Skeletal muscle tissue (tissue), 4 donors: ENCODE data around the gene INPP5A. TPM values are rescaled to one million over a fixed set of nuclear protein-coding genes. Genes with fewer than 3 reads are reported as not detected.

Experiments used
- H3K27ac ChIP-seq: one replicate; pipeline ENCODE4 v1.7.0; 2013; ENCODE audit warnings: mild to moderate bottlenecking, low read depth, low read length, inconsistent platforms
- H3K27me3 ChIP-seq, 3 donors: one replicate each; pipeline ENCODE4 v1.7.0; 2013; ENCODE audit warnings: low read length in 3 of 3; ENCODE audit not compliant: control insufficient read depth in 3 of 3, insufficient read depth in 3 of 3
- H3K36me3 ChIP-seq, 3 donors: one replicate each; pipeline ENCODE4 v1.7.0; 2013; ENCODE audit warnings: low read length in 3 of 3; ENCODE audit not compliant: control insufficient read depth in 3 of 3, insufficient read depth in 3 of 3
- H3K4me1 ChIP-seq, 3 donors: one replicate each; pipeline ENCODE4 v1.7.0; 2013; ENCODE audit warnings: low read length in 3 of 3, mild to moderate bottlenecking in 3 of 3; ENCODE audit not compliant: control insufficient read depth in 3 of 3, insufficient read depth in 3 of 3
- H3K4me3 ChIP-seq, 3 donors: one replicate each; pipeline ENCODE4 v1.7.0; 2013; ENCODE audit warnings: low read length in 3 of 3
- H3K9ac ChIP-seq, 3 donors: one replicate each; pipeline ENCODE4 v1.7.0; 2013; ENCODE audit warnings: low read length in 3 of 3, mild to moderate bottlenecking in 3 of 3, moderate library complexity in 2 of 3, low read depth in 1 of 3
- H3K9me3 ChIP-seq, 3 donors: one replicate each; pipeline ENCODE4 v1.7.0; 2013; ENCODE audit warnings: low read length in 3 of 3; ENCODE audit not compliant: control insufficient read depth in 3 of 3
- total RNA-seq: library from RNA; depleted of rRNA; stranded (reverse); fragments of >200 nt; gene quantifications from one replicate; pipeline ENCODE4 v1.2.3, GENCODE V29; 2014
- donor health status: Osteomylitis.

Gene INPP5A
- total RNA-seq, 1 donor from 2014 or later, result 50.6 TPM

- H3K9me3 ChIP-seq, result no peaks in the 10 kb centered on the region
- no peak overlapping the region for H3K4me3 ChIP-seq
- H3K9ac ChIP-seq, result no peak overlapping the region
- H3K4me1 ChIP-seq, result no peaks in the 10 kb centered on the region
- no peak overlapping the region for H3K27ac ChIP-seq
- peaks cover 23 to 39% (median 25%) of the 10 kb centered on the region in 3 donors for H3K36me3 ChIP-seq
- H3K27me3 ChIP-seq, result peaks cover 15 to 20% (median 15%) of the 10 kb centered on the region in 3 donors
Observed at GRCh38 chr10:132779549-132780294, 242.1 kb downstream of the INPP5A start.

DNA sequence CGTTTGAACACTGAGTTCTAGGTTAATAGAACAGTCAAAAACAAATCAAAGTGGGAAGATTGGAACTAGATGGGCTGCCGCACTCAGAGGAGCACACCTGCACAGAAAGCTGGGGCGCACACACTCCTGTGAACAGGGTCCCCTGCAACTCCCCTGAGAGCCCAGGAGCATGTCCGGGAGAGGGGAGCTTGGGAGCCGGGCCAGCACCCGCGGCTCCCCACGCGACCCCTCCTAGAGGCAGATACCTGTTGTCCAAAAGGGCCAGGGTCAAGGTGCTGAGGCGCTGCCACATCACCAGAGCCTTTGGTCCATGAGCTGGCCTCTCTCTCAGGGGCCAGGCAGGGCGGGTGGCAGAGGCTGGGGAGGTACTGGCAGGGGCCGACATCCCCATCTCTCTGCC, 242.8 kb downstream of the INPP5A start:
- H3K9me3 ChIP-seq, result no peaks in the 10 kb centered on the region
- H3K36me3 ChIP-seq, result peaks cover 23 to 39% (median 25%) of the 10 kb centered on the region in 3 donors
- peaks cover 19 to 22% (median 20%) of the 10 kb centered on the region in 3 donors for H3K27me3 ChIP-seq
- no peak overlapping the region for H3K9ac ChIP-seq
- no peaks in the 10 kb centered on the region for H3K4me1 ChIP-seq
- H3K4me3 ChIP-seq, result no peak overlapping the region
- H3K27ac ChIP-seq, result no peak overlapping the region

- Histone ChIP-seq H3K9me3 (no peaks in the 10 kb centered on the region), H3K36me3 (peaks cover 23 to 39% (median 25%) of the 10 kb centered on the region in 3 donors), H3K4me3 (no peak overlapping the region), H3K27me3 (peaks cover 24 to 26% (median 26%) of the 10 kb centered on the region in 3 donors), H3K4me1 (peaks cover 0 to 4% (median 4%) of the 10 kb centered on the region in 3 donors), H3K9ac (no peak overlapping the region), H3K27ac (no peak overlapping the region)
Observed at GRCh38 chr10:132781556-132781955, 244.0 kb downstream of the INPP5A start.

- Histone ChIP-seq H3K36me3 (peaks cover 15 to 32% (median 22%) of the 10 kb centered on the region in 3 donors), H3K9ac (no peak overlapping the region), H3K27ac (no peak overlapping the region), H3K4me1 (peaks cover 0 to 5% (median 4%) of the 10 kb centered on the region in 3 donors), H3K9me3 (no peaks in the 10 kb centered on the region), H3K4me3 (no peak overlapping the region), H3K27me3 (peaks cover 29 to 38% (median 34%) of the 10 kb centered on the region in 3 donors)
Observed at GRCh38 chr10:132783165-132783939, 245.8 kb downstream of the INPP5A start.

DNA sequence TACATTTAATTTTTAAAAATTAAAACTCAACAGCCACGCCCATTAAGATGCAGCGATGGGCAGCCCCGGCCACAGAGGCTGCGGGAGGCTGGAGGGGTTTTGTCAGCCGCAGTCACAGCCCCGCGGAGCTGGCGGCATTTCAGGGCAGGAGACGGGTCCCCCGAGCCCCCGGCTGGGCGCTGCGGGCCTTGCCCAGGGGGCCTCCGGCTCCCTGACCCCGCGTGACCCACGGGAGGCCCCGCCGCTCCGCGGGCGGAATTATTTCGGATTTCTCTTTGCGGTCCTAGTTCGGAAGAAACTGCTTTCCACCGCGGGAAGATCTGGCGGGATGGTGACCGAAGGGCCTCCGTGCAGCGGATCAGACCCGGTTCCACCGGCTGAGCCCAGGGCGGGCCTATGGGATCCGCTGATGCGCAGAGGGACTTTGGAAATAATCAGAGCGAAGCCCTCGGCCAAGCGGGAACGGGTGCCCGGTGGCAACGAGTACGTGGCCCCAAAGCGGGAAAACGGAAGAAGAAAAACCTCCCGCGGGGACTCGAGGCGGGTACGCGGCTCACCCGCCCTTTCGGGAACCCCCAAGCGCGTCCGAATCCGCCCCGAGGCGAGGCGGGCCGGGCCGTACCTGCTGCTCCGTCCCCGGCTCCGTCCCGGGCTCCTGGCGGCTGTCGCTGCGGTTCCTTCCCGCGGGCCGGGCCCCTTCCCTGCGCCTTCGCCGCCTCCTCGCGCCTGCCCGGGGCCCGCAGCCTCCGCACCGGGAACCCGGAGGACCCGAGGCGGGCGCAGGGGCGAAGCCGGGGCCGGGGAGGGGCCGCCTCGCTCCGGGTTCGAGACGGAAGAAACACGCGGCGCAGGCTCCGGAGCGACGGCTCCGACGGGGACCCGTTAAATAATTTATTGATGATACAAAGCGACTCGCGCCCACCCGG, 246.6 kb downstream of the INPP5A start:
- peaks cover 0 to 5% (median 4%) of the 10 kb centered on the region in 3 donors for H3K4me1 ChIP-seq
- peaks cover 34 to 43% (median 41%) of the 10 kb centered on the region in 3 donors for H3K27me3 ChIP-seq
- H3K36me3 ChIP-seq, result peaks cover 13 to 24% (median 18%) of the 10 kb centered on the region in 3 donors
- no peak overlapping the region for H3K4me3 ChIP-seq
- no peaks in the 10 kb centered on the region for H3K9me3 ChIP-seq
- no peak overlapping the region for H3K9ac ChIP-seq
- H3K27ac ChIP-seq, result no peak overlapping the region

DNA sequence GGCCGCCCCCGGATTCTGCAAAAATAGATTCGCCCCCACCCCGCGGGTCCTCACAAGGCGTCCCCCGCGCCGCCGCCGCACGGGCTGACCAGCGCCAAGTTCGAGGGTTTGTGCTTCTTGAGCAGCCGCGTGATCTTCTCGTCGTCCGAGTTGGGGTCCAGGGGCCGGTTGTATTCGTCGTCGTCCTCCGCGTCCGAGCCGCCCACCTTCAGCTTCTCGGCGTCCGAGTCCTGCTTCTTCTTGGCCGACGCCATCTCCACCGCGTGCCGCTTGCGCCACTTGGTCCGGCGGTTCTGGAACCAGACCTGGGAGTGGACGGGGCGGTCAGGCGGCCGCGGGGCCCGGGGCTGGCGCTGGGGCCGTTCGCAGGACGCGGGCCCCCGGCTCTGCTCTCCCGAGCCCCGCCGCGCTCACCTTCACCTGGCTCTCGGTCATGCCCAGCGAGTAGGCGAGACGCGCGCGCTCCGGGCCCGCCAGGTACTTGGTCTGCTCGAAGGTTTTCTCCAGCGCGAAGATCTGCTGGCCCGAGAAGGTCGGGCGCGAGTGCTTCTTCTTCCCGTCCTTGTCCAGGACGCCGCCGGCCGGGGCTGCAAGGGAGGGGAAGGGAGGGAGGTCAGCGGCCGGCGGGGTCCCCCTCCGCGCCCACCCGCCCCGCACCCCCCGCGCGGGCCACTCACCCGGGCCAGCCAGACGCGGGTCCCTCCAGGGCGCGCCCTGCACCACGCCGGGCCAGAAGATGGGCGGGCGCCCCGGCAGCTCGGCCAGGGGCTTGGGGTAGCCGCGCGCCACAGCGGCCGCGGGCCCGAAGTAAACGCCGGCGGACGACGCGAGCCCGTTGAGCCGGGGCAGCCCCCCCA, 247.5 kb downstream of the INPP5A start:
- Histone ChIP-seq H3K27ac (no peak overlapping the region), H3K9ac (no peak overlapping the region), H3K9me3 (no peaks in the 10 kb centered on the region), H3K27me3 (peaks cover 38 to 46% (median 45%) of the 10 kb centered on the region in 3 donors), H3K4me3 (no peak overlapping the region), H3K36me3 (peaks cover 13 to 17% (median 13%) of the 10 kb centered on the region in 3 donors), H3K4me1 (peaks cover 0 to 5% (median 4%) of the 10 kb centered on the region in 3 donors)

DNA sequence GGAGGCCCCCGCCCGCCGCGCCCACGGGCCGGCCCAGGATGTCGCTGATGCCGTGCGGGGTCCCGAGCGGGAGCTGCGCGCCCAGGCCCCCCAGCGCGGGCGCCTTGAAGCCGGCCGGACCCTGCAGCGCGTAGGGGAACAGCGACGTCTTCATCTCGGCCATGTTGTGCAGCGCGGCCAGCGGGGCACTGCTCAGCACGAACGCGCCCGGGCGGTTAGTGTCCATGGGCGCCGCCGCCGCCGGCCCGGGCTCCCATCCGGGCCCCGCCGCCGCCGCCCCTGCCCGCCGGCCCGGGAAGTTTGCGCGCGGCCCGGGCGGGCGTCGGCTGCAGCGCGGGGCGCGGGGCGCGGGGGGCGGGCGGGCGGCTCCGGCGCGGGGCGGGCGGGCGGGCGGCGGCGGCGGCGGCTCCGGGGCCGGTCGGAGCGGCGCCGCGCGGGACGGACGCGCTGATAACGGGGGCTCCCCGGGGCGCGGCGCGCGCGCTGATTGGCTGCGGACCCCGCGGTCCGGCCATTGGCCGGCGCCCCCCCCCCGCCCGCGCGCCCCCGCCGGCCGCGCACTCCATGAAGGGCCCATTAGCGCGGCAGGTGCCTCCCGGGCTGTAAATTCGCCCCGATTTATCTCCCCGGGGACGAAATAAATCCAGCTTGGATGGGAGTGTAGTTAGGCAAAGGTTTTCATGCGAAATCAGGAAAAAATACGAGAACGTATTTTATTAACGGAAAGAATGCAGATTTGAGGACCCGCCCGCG, 248.3 kb downstream of the INPP5A start, which contains the start of gene NKX6-2:
Gene NKX6-2 (minus strand): TSS at position 425 of the 753 bp plus-strand sequence. CDS start 199 bp downstream, at position 226.
- Histone ChIP-seq H3K4me1 (peaks cover 0 to 5% (median 4%) of the 10 kb centered on the region in 3 donors), H3K27ac (no peak within 1 kb of the TSS), H3K9ac (peak within 1 kb of the TSS in 1 of 3 donors; percentile 16), H3K27me3 (peaks cover 38 to 53% (median 53%) of the 10 kb centered on the region in 3 donors), H3K9me3 (no peaks in the 10 kb centered on the region), H3K36me3 (peaks cover 13 to 17% (median 13%) of the 10 kb centered on the region in 3 donors), H3K4me3 (no peak within 1 kb of the TSS)

GRCh38 chr10:132786476-132786883, 248.9 kb downstream of the INPP5A start:
- Histone ChIP-seq H3K27ac (no peak overlapping the region), H3K36me3 (peaks cover 9 to 16% (median 13%) of the 10 kb centered on the region in 3 donors), H3K4me1 (peaks cover 0 to 5% (median 4%) of the 10 kb centered on the region in 3 donors), H3K27me3 (peaks cover 38 to 59% (median 59%) of the 10 kb centered on the region in 3 donors), H3K9ac (peak overlapping the region in 1 of 3 donors; percentile 16), H3K9me3 (no peaks in the 10 kb centered on the region), H3K4me3 (no peak overlapping the region)
